Measurements from ENCODE around the gene SPIC. TPM values are rescaled to one million over a fixed set of nuclear protein-coding genes. Genes with fewer than 3 reads are reported as not detected.

The SPIC gene
- total and polyA plus RNA-seq, 2 of the 8 experiments (the other 6 are each of a cell fraction or from before 2014, with no cell fraction given): not detected

- CTCF ChIA-PET (ENCODE audit: partially characterized antibody): interaction anchor here (1.5 kb wide), 1 partner anchor 11 kb away, joined by 3 read pairs; no protein-coding TSS in a partner anchor
- FAIRE-seq: no peak
- WGBS, 2 experiments (ENCODE audit: extremely low coverage in 1 of 2, insufficient coverage in 1 of 2, insufficient read length in 1 of 2, insufficient replicate concordance in 2 of 2, low coverage in 1 of 2, low lambda C conversion rate in 2 of 2, missing lambda C conversion rate in 1 of 2): 100% methylated on average over 2 of the region's 2 CpGs; no CpG with 5 or more reads in 1 of the 2 experiments
Observed at GRCh38 chr12:101536069-101536674, 61.0 kb downstream of the SPIC start.

More at GRCh38 chr12:101536069-101536674, 61.0 kb downstream of the SPIC start:
- TF ChIP-seq TAF7 (optimal IDR thresholded peaks at IDR 0.05; ENCODE audit: borderline replicate concordance, low read depth, low read length) (no peak), CHD2 (IDR thresholded peaks at IDR 0.05; ENCODE audit: low read length) (no peak), BCL11A (IDR thresholded peaks at IDR 0.05; ENCODE audit: low read depth in 2 of 2, low read length in 2 of 2) (no peak), SIX5 (IDR thresholded peaks at IDR 0.05; ENCODE audit: low read depth, low read length) (no peak), TAF1 (IDR thresholded peaks at IDR 0.05; ENCODE audit: low read depth, low read length) (no peak), POLR2A (IDR thresholded peaks at IDR 0.05; ENCODE audit: control extremely low read depth in 1 of 2, low read depth in 2 of 2, low read length in 2 of 2) (no peak), RFX5 (IDR thresholded peaks at IDR 0.05; ENCODE audit: borderline replicate concordance, low read depth, low read length) (no peak), ZNF274 (IDR thresholded peaks at IDR 0.05; ENCODE audit: borderline replicate concordance, extremely low read depth, low read length) (no peak), PHF8 (conservative IDR thresholded peaks at IDR 0.05; ENCODE audit: low read depth, low read length) (no peak)
- Histone ChIP-seq H2BK5ac (ENCODE audit: low read depth, low read length) (no peak overlapping the region), H2BK15ac (ENCODE audit: low read length) (no peak overlapping the region), H3K56ac (replicated peaks; ENCODE audit: insufficient read length, low read depth, low read length) (no peak overlapping the region), H3K4me2 (ENCODE audit: insufficient read depth in 1 of 2, low read depth in 2 of 2, low read length in 2 of 2) (no peak overlapping the region), H3K4me1 (replicated peaks in 1 of 4; ENCODE audit: control insufficient read depth in 3 of 4, insufficient read depth in 4 of 4, low read length in 3 of 4) (no peaks in the 10 kb centered on the region), H3K79me1 (ENCODE audit: low read depth, low read length) (no peaks in the 10 kb centered on the region), H3K4ac (replicated peaks; ENCODE audit: insufficient read length, low read depth, low read length) (no peak overlapping the region), H3K27ac (ENCODE audit: low read depth, low read length) (no peak overlapping the region), H3K9me3 (ENCODE audit: insufficient read depth in 2 of 2, low read depth in 1 of 2, low read length in 1 of 2) (no peaks in the 10 kb centered on the region), H4K5ac (ENCODE audit: insufficient read length, low read depth, low read length) (no peak overlapping the region), H4K20me1 (replicated peaks in 1 of 2; ENCODE audit: control insufficient read depth in 1 of 2, insufficient read depth in 2 of 2, low read length in 2 of 2) (no peaks in the 10 kb centered on the region), H4K8ac (ENCODE audit: extremely low read depth, insufficient read depth, low read length) (no peak overlapping the region), H4K91ac (replicated peaks; ENCODE audit: insufficient read length, low read length) (no peak overlapping the region), H2BK120ac (replicated peaks; ENCODE audit: low read depth, low read length) (no peak overlapping the region), H3K18ac (ENCODE audit: extremely low read depth, low read length) (no peak overlapping the region), H3K23ac (ENCODE audit: insufficient read length) (no peak overlapping the region), H3K14ac (ENCODE audit: insufficient read length) (no peak overlapping the region), H3K23me2 (ENCODE audit: low read depth, low read length) (0 out of 2 replicates have a peak, but pooled peaks cover 2% of the 10 kb centered on the region), H3K27me3 (replicated peaks in 1 of 4; ENCODE audit: control insufficient read depth in 3 of 4, extremely low read depth in 1 of 4, insufficient read depth in 3 of 4, low read length in 3 of 4) (no peaks in the 10 kb centered on the region), H3K79me2 (ENCODE audit: control insufficient read depth in 1 of 2, insufficient read depth in 2 of 2, low read length in 2 of 2) (no peaks in the 10 kb centered on the region), H2BK20ac (ENCODE audit: low read length) (no peak overlapping the region), H3K4me3 (ENCODE audit: extremely low read depth in 1 of 4, insufficient read depth in 2 of 4, low read depth in 3 of 4, low read length in 4 of 4) (no peak overlapping the region), H2AFZ (ENCODE audit: low read length) (no peak overlapping the region), H2AK5ac (ENCODE audit: low read depth, low read length) (no peak overlapping the region), H2BK12ac (ENCODE audit: low read depth, low read length) (no peak overlapping the region), H3K9ac (replicated peaks in 1 of 4; ENCODE audit: extremely low read depth in 1 of 4, low read depth in 3 of 4, low read length in 3 of 4) (no peak overlapping the region), H3K36me3 (ENCODE audit: control insufficient read depth in 2 of 4, insufficient read depth in 4 of 4, low read length in 3 of 4) (no peaks in the 10 kb centered on the region)
- POLR2A ChIA-PET (ENCODE audit: partially characterized antibody): no interaction called here
- no peak for DNase-seq (ENCODE audit: low read depth in 1 of 2, low spot score in 2 of 2)
